Measurements from ENCODE around the gene GNAT2. TPM values are rescaled to one million over a fixed set of nuclear protein-coding genes. Genes with fewer than 3 reads are reported as not detected.

Gene GNAT2
- total and polyA plus RNA-seq, 10 of the 15 experiments (the other 5 are each of a cell fraction or from before 2014, with no cell fraction given) = 0.08 to 1.3 (median 0.41) TPM

DNA sequence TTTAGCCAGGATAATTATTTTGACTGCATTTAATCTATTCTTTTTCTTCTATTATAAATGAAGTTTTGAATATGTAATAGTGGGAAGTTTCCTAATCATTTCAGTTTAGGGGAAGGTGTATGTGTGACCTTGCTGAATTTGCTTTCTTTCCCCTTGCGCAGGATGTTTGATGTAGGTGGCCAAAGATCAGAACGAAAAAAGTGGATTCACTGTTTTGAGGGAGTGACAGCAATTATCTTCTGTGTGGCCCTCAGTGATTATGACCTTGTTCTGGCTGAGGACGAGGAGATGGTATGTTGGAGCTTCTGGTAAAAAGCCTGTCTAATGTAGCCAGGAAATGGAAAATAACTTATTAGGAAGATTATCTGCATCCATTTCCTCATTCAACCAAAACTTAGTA lies 33.4 kb downstream of the GNAT2 start:
- no peak overlapping the region for H3K4me3 ChIP-seq
- no peak for FAIRE-seq
- in situ Hi-C loops (cut with MboI) = no loop called here
- 98% methylated on average over 3 of the region's 3 CpGs for WGBS (ENCODE audit: insufficient coverage, insufficient replicate concordance, low lambda C conversion rate, missing lambda C conversion rate)
- ChIA-PET POLR2A (interaction anchor here (0.8 kb wide), 1 partner anchor 471 kb away, joined by 3 read pairs; no protein-coding TSS in a partner anchor), SMC1A (ENCODE audit: uncharacterized antibody, unreplicated experiment) (no interaction called here), RAD21 (ENCODE audit: unreplicated experiment) (no interaction called here), CTCF (interaction anchor here (0.7 kb wide), 1 partner anchor 531 kb away, joined by 3 read pairs; no protein-coding TSS in a partner anchor)
- no peaks in the 10 kb centered on the region for H3K79me2 ChIP-seq (ENCODE audit: control insufficient read depth, insufficient read depth, low read length)
- H3K9me3 ChIP-seq (replicated peaks; ENCODE audit: control insufficient read depth, insufficient read depth, low read length) = no peaks in the 10 kb centered on the region
- no peaks in the 10 kb centered on the region for H4K20me1 ChIP-seq (ENCODE audit: control insufficient read depth, insufficient read depth)
- no peak overlapping the region for H3K9ac ChIP-seq (ENCODE audit: control insufficient read depth, insufficient read depth, low read length)
- no peaks in the 10 kb centered on the region for H3K27me3 ChIP-seq (replicated peaks in 1 of 2; ENCODE audit: control insufficient read depth in 2 of 2, insufficient read depth in 2 of 2, low read length in 1 of 2)
- H3K27ac ChIP-seq (ENCODE audit: control insufficient read depth, insufficient read depth) = no peak overlapping the region
- H3K36me3 ChIP-seq (ENCODE audit: control insufficient read depth in 2 of 2, insufficient read depth in 2 of 2, low read length in 1 of 2) = peaks cover 3 to 14% of the 10 kb centered on the region in 2 experiments
- H3K4me2 ChIP-seq (ENCODE audit: control insufficient read depth, insufficient read depth) = no peak overlapping the region
- DNase-seq (ENCODE audit: low read depth, low spot score) = no peak
- ATAC-seq = no peak
- H3K4me1 ChIP-seq (ENCODE audit: control insufficient read depth, insufficient read depth, low read length) = no peaks in the 10 kb centered on the region
- H2AFZ ChIP-seq (ENCODE audit: control insufficient read depth, low read depth, low read length) = no peak overlapping the region
- no TSS peak for BruUV-seq (replicated peaks)
- intact Hi-C loops (cut with micrococcal nuclease; ENCODE audit: unreplicated experiment) = no loop called here
- no peak for TF ChIP-seq RAD51 (IDR thresholded peaks at IDR 0.05)
- no peak for TF ChIP-seq ZBED1 (IDR thresholded peaks at IDR 0.05; ENCODE audit: borderline replicate concordance)
- no peak for TF ChIP-seq POU2F2 (IDR thresholded peaks at IDR 0.05; ENCODE audit: borderline replicate concordance, low read depth, low read length)
- no peak for TF ChIP-seq ZNF622 (IDR thresholded peaks at IDR 0.05)
- TF ChIP-seq, protein P1, sequence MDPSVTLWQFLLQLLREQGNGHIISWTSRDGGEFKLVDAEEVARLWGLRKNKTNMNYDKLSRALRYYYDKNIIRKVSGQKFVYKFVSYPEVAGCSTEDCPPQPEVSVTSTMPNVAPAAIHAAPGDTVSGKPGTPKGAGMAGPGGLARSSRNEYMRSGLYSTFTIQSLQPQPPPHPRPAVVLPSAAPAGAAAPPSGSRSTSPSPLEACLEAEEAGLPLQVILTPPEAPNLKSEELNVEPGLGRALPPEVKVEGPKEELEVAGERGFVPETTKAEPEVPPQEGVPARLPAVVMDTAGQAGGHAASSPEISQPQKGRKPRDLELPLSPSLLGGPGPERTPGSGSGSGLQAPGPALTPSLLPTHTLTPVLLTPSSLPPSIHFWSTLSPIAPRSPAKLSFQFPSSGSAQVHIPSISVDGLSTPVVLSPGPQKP (IDR thresholded peaks at IDR 0.05; ENCODE audit: low read depth, low read length) = no peak
- TF ChIP-seq MEF2B (IDR thresholded peaks at IDR 0.05; ENCODE audit: partially characterized antibody, poor library complexity, severe bottlenecking) = no peak
- TF ChIP-seq ZBTB33 (IDR thresholded peaks at IDR 0.05) = no peak
- no peak for TF ChIP-seq ZSCAN29 (IDR thresholded peaks at IDR 0.05)
- TF ChIP-seq, protein P2, sequence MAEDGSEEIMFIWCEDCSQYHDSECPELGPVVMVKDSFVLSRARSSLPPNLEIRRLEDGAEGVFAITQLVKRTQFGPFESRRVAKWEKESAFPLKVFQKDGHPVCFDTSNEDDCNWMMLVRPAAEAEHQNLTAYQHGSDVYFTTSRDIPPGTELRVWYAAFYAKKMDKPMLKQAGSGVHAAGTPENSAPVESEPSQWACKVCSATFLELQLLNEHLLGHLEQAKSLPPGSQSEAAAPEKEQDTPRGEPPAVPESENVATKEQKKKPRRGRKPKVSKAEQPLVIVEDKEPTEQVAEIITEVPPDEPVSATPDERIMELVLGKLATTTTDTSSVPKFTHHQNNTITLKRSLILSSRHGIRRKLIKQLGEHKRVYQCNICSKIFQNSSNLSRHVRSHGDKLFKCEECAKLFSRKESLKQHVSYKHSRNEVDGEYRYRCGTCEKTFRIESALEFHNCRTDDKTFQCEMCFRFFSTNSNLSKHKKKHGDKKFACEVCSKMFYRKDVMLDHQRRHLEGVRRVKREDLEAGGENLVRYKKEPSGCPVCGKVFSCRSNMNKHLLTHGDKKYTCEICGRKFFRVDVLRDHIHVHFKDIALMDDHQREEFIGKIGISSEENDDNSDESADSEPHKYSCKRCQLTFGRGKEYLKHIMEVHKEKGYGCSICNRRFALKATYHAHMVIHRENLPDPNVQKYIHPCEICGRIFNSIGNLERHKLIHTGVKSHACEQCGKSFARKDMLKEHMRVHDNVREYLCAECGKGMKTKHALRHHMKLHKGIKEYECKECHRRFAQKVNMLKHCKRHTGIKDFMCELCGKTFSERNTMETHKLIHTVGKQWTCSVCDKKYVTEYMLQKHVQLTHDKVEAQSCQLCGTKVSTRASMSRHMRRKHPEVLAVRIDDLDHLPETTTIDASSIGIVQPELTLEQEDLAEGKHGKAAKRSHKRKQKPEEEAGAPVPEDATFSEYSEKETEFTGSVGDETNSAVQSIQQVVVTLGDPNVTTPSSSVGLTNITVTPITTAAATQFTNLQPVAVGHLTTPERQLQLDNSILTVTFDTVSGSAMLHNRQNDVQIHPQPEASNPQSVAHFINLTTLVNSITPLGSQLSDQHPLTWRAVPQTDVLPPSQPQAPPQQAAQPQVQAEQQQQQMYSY (CRISPR knock-in tag; IDR thresholded peaks at IDR 0.05) = no peak
- TF ChIP-seq ZNF207 (IDR thresholded peaks at IDR 0.05; ENCODE audit: borderline replicate concordance) = no peak
- TF ChIP-seq ATF7 (IDR thresholded peaks at IDR 0.05; ENCODE audit: low read depth) = no peak
- TF ChIP-seq TARDBP (IDR thresholded peaks at IDR 0.05; ENCODE audit: borderline replicate concordance) = no peak
- TF ChIP-seq POLR2A (IDR thresholded peaks at IDR 0.05; ENCODE audit: low read depth, low read length) = no peak
- TF ChIP-seq DPF2 (IDR thresholded peaks at IDR 0.05) = no peak
- no peak for TF ChIP-seq BRCA1 (IDR thresholded peaks at IDR 0.05; ENCODE audit: low read depth, low read length)
- TF ChIP-seq RAD21 (IDR thresholded peaks at IDR 0.05; ENCODE audit: insufficient read depth, low read depth, low read length) = no peak
- TF ChIP-seq SMAD1 (IDR thresholded peaks at IDR 0.05; ENCODE audit: low read depth, partially characterized antibody) = no peak
- no peak for TF ChIP-seq SMC3 (IDR thresholded peaks at IDR 0.05; ENCODE audit: borderline replicate concordance, low read length)

All from GM12878 (cell line).